HG02884 (cell line): ENCODE results near the gene CPNE2.
"Not testable (repeated sequence)": the region's sequence is repeated elsewhere in the genome, so short reads cannot be mapped to it uniquely, and the experiment has no call there.

ENCODE experiments used
- ATAC-seq: cut with Tn5 transposase; IDR thresholded peaks from one replicate; pipeline ENCODE4 v1.9.1; 2021; ENCODE audit warnings: mild to moderate bottlenecking, moderate library complexity; ENCODE audit not compliant: unreplicated experiment

Gene CPNE2

DNA sequence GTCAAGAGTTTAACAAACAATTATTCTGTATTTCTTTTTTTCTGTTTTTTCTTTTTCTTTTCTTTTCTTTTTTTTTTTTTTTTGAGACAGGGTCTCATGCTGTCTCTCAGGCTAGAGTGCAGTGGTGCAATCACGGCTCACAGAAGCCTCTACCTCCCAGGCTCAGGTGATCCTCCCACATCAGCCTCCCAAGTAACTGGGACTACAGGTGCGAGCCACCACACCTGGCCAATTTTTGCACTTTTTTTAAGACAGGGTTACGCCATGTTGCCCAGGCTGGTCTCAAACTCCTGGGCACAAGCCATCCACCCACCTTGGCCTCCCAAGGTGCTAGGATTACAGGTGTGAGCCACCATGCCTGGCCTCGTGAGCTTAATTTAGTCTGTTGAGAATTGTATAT is 97.1 kb downstream of the CPNE2 start:
- ATAC-seq: not testable (repeated sequence)

- ATAC-seq: no peak
Observed at GRCh38 chr16:57190136-57190535, 97.8 kb downstream of the CPNE2 start.

- no peak for ATAC-seq
Observed at GRCh38 chr16:57191056-57191571, 98.7 kb downstream of the CPNE2 start.

DNA sequence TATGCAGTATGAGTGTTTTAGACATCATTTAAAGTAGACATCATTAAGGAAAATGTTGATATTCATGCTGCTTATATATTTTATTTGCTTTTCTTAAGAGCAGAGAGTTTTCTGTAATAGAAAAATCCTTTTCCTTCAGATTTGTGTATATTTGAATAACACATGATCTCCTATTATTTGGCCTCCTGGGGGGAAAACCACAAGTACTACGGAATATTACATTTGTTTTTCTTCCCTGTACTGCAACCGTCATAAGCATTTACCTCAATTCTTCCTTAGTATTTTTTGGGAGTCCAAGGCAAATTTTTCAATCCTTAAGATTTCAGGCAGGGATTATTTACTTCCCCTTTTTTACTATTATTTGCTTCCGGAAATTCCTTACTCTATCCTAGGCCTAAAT is 99.8 kb downstream of the CPNE2 start:
- ATAC-seq: no peak

DNA sequence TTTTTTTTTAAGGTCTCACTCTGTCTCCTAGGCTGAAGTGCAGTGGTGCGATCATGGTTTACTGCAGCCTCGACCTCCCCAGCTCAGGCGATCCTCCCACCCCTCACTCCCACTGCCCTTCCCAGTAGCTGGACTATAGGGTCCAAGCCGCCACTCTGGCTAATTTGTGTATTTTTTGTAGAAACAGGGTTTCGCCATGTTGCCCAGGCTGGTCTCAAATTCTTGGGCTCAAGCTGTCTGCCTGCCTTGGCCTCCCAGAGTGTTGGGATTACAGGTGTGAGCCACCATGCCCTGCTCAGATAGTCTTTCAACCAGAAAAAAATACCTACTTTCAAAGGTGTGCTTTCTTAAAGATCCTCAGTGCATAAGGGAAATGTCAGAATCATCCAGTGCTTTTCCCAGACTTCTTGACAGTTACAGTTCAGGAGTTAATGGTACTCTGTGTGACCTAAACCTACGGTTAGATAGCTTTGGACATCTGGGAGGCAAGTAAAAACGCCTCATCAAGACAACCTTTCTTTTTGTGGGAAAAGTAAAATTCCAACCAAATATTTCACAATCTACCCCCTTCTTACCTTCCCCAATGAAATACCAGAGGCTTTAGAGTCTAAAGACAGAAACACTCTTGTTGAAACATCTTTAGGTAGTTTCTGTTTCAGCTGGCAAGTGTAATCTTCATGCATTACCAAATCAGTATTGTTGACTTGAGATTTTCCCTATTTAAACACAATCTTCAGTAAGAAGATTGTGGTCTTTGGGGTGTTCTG is 100.5 kb downstream of the CPNE2 start:
- ATAC-seq: no peak

DNA sequence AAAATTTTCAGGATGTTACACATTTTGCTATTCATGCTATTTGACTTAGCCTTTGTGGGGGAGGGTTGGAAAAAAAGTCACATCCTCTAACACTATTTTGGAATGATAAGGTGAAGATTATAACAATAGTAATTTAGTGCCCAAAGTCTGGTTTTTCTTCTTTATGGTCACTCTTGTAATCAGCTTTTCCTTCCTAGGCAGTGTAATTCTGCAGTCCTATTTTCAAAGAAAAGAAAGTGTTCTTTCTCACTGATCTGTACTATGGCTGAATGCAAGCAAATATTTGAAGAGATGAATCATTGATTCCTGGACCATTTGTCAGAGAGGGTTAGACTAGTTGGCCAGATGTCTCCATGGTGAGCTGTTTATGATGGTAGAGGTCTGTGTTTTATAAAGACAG is 102.1 kb downstream of the CPNE2 start:
- no peak for ATAC-seq

DNA sequence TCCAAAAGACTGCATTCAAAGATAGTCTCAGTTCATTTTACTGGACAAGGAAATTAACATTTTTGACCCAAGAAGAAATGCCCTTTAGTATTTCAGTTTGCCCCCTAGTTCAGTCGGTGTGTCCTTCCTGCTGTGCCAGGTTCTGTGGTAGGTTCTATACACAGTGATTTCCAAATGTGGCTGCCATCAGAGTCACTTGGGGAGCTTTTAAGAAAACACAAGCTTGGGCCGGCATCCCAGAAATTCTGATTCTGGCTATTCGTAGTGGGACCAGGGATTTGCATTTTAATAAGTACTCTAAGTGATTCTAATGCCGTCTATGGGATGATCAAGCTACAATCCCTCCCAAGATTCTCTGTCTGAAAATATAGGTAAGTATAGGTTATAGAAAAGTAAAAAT is 103.9 kb downstream of the CPNE2 start:
- ATAC-seq: no peak

DNA sequence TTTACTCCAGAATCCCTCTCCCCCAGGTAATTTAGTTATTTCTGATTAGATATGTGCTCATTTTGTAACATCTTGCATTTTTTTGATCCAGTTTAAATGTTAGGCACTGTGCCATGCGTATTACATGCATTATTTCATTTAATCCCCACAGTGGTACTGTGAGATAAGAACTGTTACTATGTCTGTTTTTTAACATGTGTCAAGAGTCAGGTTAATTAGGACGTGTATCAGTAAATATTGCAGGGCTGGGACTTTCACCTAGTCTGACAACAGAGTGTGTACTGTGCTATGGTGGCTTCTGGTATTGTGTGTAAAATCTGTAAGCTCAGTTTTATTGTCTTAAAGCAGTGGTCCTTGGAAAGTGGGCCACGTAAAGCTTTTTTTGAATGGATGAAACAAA is 104.4 kb downstream of the CPNE2 start:
- ATAC-seq: no peak
